H1 (cell line): ENCODE data around the gene CTIF.
"Not testable (repeated sequence)": the region's sequence is repeated elsewhere in the genome, so short reads cannot be mapped to it uniquely, and the experiment has no call there.

Source experiments
- EP300 ChIP-seq, 2 experiments: IDR thresholded peaks; 1 replicate in 1 of 2; 2 replicates in 1 of 2; pipeline ENCODE4 v1.6.1; 2011 to 2012; ENCODE audit warnings: low read depth in 2 of 2, low read length in 2 of 2, mild to moderate bottlenecking in 2 of 2, borderline replicate concordance in 1 of 2, inconsistent platforms in 1 of 2, moderate library complexity in 1 of 2
- POLR2AphosphoS5 ChIP-seq: IDR thresholded peaks from 2 replicates; pipeline ENCODE4 v1.6.1; 2011; ENCODE audit warnings: low read depth, low read length
- RAD21 ChIP-seq, 2 experiments: IDR thresholded peaks in 1 of 2; conservative IDR thresholded peaks in 1 of 2; 2 replicates each; pipeline ENCODE4 v1.6.1; 2011; ENCODE audit warnings: low read depth in 2 of 2, low read length in 2 of 2, improper control_type of control experiment in 1 of 2, inconsistent platforms in 1 of 2, mild to moderate bottlenecking in 1 of 2, moderate library complexity in 1 of 2
- YY1 ChIP-seq: IDR thresholded peaks from 2 replicates; pipeline ENCODE4 v1.6.1; 2011; ENCODE audit warnings: low read depth, mild to moderate bottlenecking, low read length
- TF ChIP-seq, protein P1 (sequence below), 3 experiments: IDR thresholded peaks; 1 replicate in 2 of 3; 2 replicates in 1 of 3; pipeline versions ENCODE4 v1.5.1 to v1.6.1; 2011; ENCODE audit warnings: low read length in 3 of 3, mild to moderate bottlenecking in 3 of 3, inconsistent platforms in 2 of 3, low read depth in 1 of 3, moderate library complexity in 1 of 3; ENCODE audit not compliant: insufficient read depth in 1 of 3; ENCODE audit errors: control extremely low read depth in 1 of 3

DNA sequence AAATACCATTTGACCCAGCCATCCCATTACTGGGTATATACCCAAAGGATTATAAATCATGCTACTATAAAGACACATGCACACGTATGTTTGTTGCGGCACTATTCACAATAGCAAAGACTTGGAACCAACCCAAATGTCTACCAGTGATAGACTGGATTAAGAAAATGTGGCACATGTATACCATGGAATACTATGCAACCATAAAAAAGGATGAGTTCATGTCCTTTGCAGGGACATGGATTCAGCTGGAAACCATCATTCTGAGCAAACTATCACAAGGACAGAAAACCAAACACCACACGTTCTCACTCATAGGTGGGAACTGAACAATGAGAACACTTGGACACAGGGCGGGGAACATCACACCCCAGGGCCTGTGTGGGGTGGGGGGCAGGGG, 115.8 kb downstream of the CTIF start:
- not testable (repeated sequence) for TF ChIP-seq EP300 (IDR thresholded peaks at IDR 0.05; ENCODE audit: borderline replicate concordance in 1 of 2, low read depth in 2 of 2, low read length in 2 of 2); YY1; RAD21 (IDR thresholded peaks at IDR 0.05 in 1 of 2, conservative IDR thresholded peaks at IDR 0.05 in 1 of 2; ENCODE audit: low read depth in 2 of 2, low read length in 2 of 2); POLR2AphosphoS5
- TF ChIP-seq, protein P1, sequence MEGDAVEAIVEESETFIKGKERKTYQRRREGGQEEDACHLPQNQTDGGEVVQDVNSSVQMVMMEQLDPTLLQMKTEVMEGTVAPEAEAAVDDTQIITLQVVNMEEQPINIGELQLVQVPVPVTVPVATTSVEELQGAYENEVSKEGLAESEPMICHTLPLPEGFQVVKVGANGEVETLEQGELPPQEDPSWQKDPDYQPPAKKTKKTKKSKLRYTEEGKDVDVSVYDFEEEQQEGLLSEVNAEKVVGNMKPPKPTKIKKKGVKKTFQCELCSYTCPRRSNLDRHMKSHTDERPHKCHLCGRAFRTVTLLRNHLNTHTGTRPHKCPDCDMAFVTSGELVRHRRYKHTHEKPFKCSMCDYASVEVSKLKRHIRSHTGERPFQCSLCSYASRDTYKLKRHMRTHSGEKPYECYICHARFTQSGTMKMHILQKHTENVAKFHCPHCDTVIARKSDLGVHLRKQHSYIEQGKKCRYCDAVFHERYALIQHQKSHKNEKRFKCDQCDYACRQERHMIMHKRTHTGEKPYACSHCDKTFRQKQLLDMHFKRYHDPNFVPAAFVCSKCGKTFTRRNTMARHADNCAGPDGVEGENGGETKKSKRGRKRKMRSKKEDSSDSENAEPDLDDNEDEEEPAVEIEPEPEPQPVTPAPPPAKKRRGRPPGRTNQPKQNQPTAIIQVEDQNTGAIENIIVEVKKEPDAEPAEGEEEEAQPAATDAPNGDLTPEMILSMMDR (IDR thresholded peaks at IDR 0.05; ENCODE audit: control extremely low read depth in 1 of 3, insufficient read depth in 1 of 3, low read depth in 1 of 3, low read length in 3 of 3): not testable (repeated sequence)
